Measurements from ENCODE around the gene SLC15A3.

SLC15A3 gene

GRCh38 chr11:60972182-60973030, 20.4 kb upstream of the SLC15A3 start:
- Histone ChIP-seq H3K4me1 (ENCODE audit: insufficient read depth, low read length) (peaks cover 9% of the 10 kb centered on the region), H3K4me3 (ENCODE audit: low read length) (no peak overlapping the region), H3K36me3 (ENCODE audit: insufficient read depth, low read length) (no peaks in the 10 kb centered on the region), H3K27me3 (ENCODE audit: insufficient read depth, low read length) (peaks cover 14% of the 10 kb centered on the region), H3K9me3 (ENCODE audit: low read length) (no peaks in the 10 kb centered on the region), H2AFZ (ENCODE audit: low read depth, low read length) (no peak overlapping the region)

GRCh38 chr11:60971520-60971919, 19.5 kb upstream of the SLC15A3 start, which contains the start of gene CD6:
TSS of gene CD6 (plus strand) at chr11:60971680. CDS start at chr11:60971866, 186 bp downstream.
- H3K9me3 ChIP-seq (ENCODE audit: low read length): no peaks in the 10 kb centered on the region

GRCh38 chr11:60970890-60971289, 18.9 kb upstream of the SLC15A3 start:
- H3K4me1 ChIP-seq (ENCODE audit: insufficient read depth, low read length): peaks cover 5% of the 10 kb centered on the region
- H2AFZ ChIP-seq (ENCODE audit: low read depth, low read length): no peak overlapping the region
- H3K27me3 ChIP-seq (ENCODE audit: insufficient read depth, low read length): peaks cover 20% of the 10 kb centered on the region
- no peaks in the 10 kb centered on the region for H3K36me3 ChIP-seq (ENCODE audit: insufficient read depth, low read length)
- H3K4me3 ChIP-seq (ENCODE audit: low read length): no peak overlapping the region
- no peaks in the 10 kb centered on the region for H3K9me3 ChIP-seq (ENCODE audit: low read length)

More at GRCh38 chr11:60971520-60971919, 19.5 kb upstream of the SLC15A3 start, which contains the start of gene CD6:
- Histone ChIP-seq H3K27me3 (ENCODE audit: insufficient read depth, low read length) (peaks cover 16% of the 10 kb centered on the region), H3K36me3 (ENCODE audit: insufficient read depth, low read length) (no peaks in the 10 kb centered on the region), H2AFZ (ENCODE audit: low read depth, low read length) (no peak within 1 kb of the TSS), H3K4me1 (ENCODE audit: insufficient read depth, low read length) (peaks cover 5% of the 10 kb centered on the region), H3K4me3 (ENCODE audit: low read length) (no peak within 1 kb of the TSS)

- Histone ChIP-seq H3K4me3 (ENCODE audit: low read length) (no peak overlapping the region), H2AFZ (ENCODE audit: low read depth, low read length) (no peak overlapping the region), H3K27me3 (ENCODE audit: insufficient read depth, low read length) (peaks cover 23% of the 10 kb centered on the region)
Observed at GRCh38 chr11:60970369-60970774, 18.4 kb upstream of the SLC15A3 start.

GRCh38 chr11:60968223-60968622, 16.2 kb upstream of the SLC15A3 start:
- Histone ChIP-seq H3K4me1 (ENCODE audit: insufficient read depth, low read length) (no peaks in the 10 kb centered on the region), H3K4me3 (ENCODE audit: low read length) (no peak overlapping the region), H3K27me3 (ENCODE audit: insufficient read depth, low read length) (peaks cover 17% of the 10 kb centered on the region)

More at GRCh38 chr11:60970369-60970774, 18.4 kb upstream of the SLC15A3 start:
- H3K9me3 ChIP-seq (ENCODE audit: low read length): no peaks in the 10 kb centered on the region
- no peaks in the 10 kb centered on the region for H3K36me3 ChIP-seq (ENCODE audit: insufficient read depth, low read length)
- H3K4me1 ChIP-seq (ENCODE audit: insufficient read depth, low read length): peaks cover 5% of the 10 kb centered on the region

GRCh38 chr11:60966890-60967289, 14.9 kb upstream of the SLC15A3 start:
- peaks cover 10% of the 10 kb centered on the region for H3K27me3 ChIP-seq (ENCODE audit: insufficient read depth, low read length)
- no peaks in the 10 kb centered on the region for H3K4me1 ChIP-seq (ENCODE audit: insufficient read depth, low read length)
- no peak overlapping the region for H2AFZ ChIP-seq (ENCODE audit: low read depth, low read length)
- no peak overlapping the region for H3K4me3 ChIP-seq (ENCODE audit: low read length)
- no peaks in the 10 kb centered on the region for H3K9me3 ChIP-seq (ENCODE audit: low read length)
- H3K36me3 ChIP-seq (ENCODE audit: insufficient read depth, low read length): no peaks in the 10 kb centered on the region

More at GRCh38 chr11:60968223-60968622, 16.2 kb upstream of the SLC15A3 start:
- no peaks in the 10 kb centered on the region for H3K9me3 ChIP-seq (ENCODE audit: low read length)
- H2AFZ ChIP-seq (ENCODE audit: low read depth, low read length): no peak overlapping the region
- no peaks in the 10 kb centered on the region for H3K36me3 ChIP-seq (ENCODE audit: insufficient read depth, low read length)

- Histone ChIP-seq H3K9me3 (ENCODE audit: low read length) (no peaks in the 10 kb centered on the region), H3K36me3 (ENCODE audit: insufficient read depth, low read length) (no peaks in the 10 kb centered on the region), H3K4me1 (ENCODE audit: insufficient read depth, low read length) (no peaks in the 10 kb centered on the region), H3K27me3 (ENCODE audit: insufficient read depth, low read length) (peaks cover 14% of the 10 kb centered on the region), H2AFZ (ENCODE audit: low read depth, low read length) (no peak overlapping the region), H3K4me3 (ENCODE audit: low read length) (no peak overlapping the region)
Observed at GRCh38 chr11:60964801-60965200, 12.8 kb upstream of the SLC15A3 start.

GRCh38 chr11:60960405-60960804, 8.4 kb upstream of the SLC15A3 start:
- Histone ChIP-seq H3K27me3 (ENCODE audit: insufficient read depth, low read length) (peaks cover 4% of the 10 kb centered on the region), H3K36me3 (ENCODE audit: insufficient read depth, low read length) (no peaks in the 10 kb centered on the region), H3K4me1 (ENCODE audit: insufficient read depth, low read length) (no peaks in the 10 kb centered on the region), H3K4me3 (ENCODE audit: low read length) (no peak overlapping the region), H2AFZ (ENCODE audit: low read depth, low read length) (no peak overlapping the region), H3K9me3 (ENCODE audit: low read length) (no peaks in the 10 kb centered on the region)

- H3K36me3 ChIP-seq (ENCODE audit: insufficient read depth, low read length): no peaks in the 10 kb centered on the region
- H3K4me1 ChIP-seq (ENCODE audit: insufficient read depth, low read length): no peaks in the 10 kb centered on the region
- H2AFZ ChIP-seq (ENCODE audit: low read depth, low read length): no peak overlapping the region
- H3K27me3 ChIP-seq (ENCODE audit: insufficient read depth, low read length): peaks cover 4% of the 10 kb centered on the region
- no peak overlapping the region for H3K4me3 ChIP-seq (ENCODE audit: low read length)
- H3K9me3 ChIP-seq (ENCODE audit: low read length): no peaks in the 10 kb centered on the region
Observed at GRCh38 chr11:60959431-60959830, 7.5 kb upstream of the SLC15A3 start.

- Histone ChIP-seq H3K27me3 (ENCODE audit: insufficient read depth, low read length) (peaks cover 4% of the 10 kb centered on the region), H3K36me3 (ENCODE audit: insufficient read depth, low read length) (no peaks in the 10 kb centered on the region), H3K9me3 (ENCODE audit: low read length) (no peaks in the 10 kb centered on the region)
Observed at GRCh38 chr11:60957188-60957587, 5.2 kb upstream of the SLC15A3 start.

GRCh38 chr11:60955571-60955970, 3.6 kb upstream of the SLC15A3 start:
- no peaks in the 10 kb centered on the region for H3K36me3 ChIP-seq (ENCODE audit: insufficient read depth, low read length)
- peaks cover 13% of the 10 kb centered on the region for H3K4me1 ChIP-seq (ENCODE audit: insufficient read depth, low read length)
- peaks cover 4% of the 10 kb centered on the region for H3K27me3 ChIP-seq (ENCODE audit: insufficient read depth, low read length)
- no peak overlapping the region for H2AFZ ChIP-seq (ENCODE audit: low read depth, low read length)
- no peak overlapping the region for H3K4me3 ChIP-seq (ENCODE audit: low read length)
- H3K9me3 ChIP-seq (ENCODE audit: low read length): no peaks in the 10 kb centered on the region

More at GRCh38 chr11:60957188-60957587, 5.2 kb upstream of the SLC15A3 start:
- Histone ChIP-seq H3K4me3 (ENCODE audit: low read length) (no peak overlapping the region), H2AFZ (ENCODE audit: low read depth, low read length) (no peak overlapping the region), H3K4me1 (ENCODE audit: insufficient read depth, low read length) (peaks cover 5% of the 10 kb centered on the region)

- H3K27me3 ChIP-seq (ENCODE audit: insufficient read depth, low read length): no peaks in the 10 kb centered on the region
- H3K4me1 ChIP-seq (ENCODE audit: insufficient read depth, low read length): peaks cover 13% of the 10 kb centered on the region
- no peak overlapping the region for H2AFZ ChIP-seq (ENCODE audit: low read depth, low read length)
- H3K4me3 ChIP-seq (ENCODE audit: low read length): no peak overlapping the region
- no peaks in the 10 kb centered on the region for H3K36me3 ChIP-seq (ENCODE audit: insufficient read depth, low read length)
- no peaks in the 10 kb centered on the region for H3K9me3 ChIP-seq (ENCODE audit: low read length)
Observed at GRCh38 chr11:60954421-60954820, 2.4 kb upstream of the SLC15A3 start.

GRCh38 chr11:60953781-60954180, 1.8 kb upstream of the SLC15A3 start:
- no peaks in the 10 kb centered on the region for H3K9me3 ChIP-seq (ENCODE audit: low read length)
- H3K36me3 ChIP-seq (ENCODE audit: insufficient read depth, low read length): no peaks in the 10 kb centered on the region
- no peaks in the 10 kb centered on the region for H3K27me3 ChIP-seq (ENCODE audit: insufficient read depth, low read length)

More at GRCh38 chr11:60953781-60954180, 1.8 kb upstream of the SLC15A3 start:
- H3K4me3 ChIP-seq (ENCODE audit: low read length): no peak overlapping the region
- H3K4me1 ChIP-seq (ENCODE audit: insufficient read depth, low read length): peaks cover 13% of the 10 kb centered on the region
- H2AFZ ChIP-seq (ENCODE audit: low read depth, low read length): no peak overlapping the region
